NCI-H526 treated with DMSO at 0.1 percent for 48 hours (cell line): ENCODE measurements around the gene SRPRA.
A peak's percentile ranks its signal among the peaks of the same experiment; 100 is the strongest.
"Not testable (repeated sequence)": the region's sequence is repeated elsewhere in the genome, so short reads cannot be mapped to it uniquely, and the experiment has no call there.

Experiments used
- DNase-seq: peaks from one replicate; lab custom pipeline; 2025; lab: John Stamatoyannopoulos, UW

The SRPRA gene, protein sequence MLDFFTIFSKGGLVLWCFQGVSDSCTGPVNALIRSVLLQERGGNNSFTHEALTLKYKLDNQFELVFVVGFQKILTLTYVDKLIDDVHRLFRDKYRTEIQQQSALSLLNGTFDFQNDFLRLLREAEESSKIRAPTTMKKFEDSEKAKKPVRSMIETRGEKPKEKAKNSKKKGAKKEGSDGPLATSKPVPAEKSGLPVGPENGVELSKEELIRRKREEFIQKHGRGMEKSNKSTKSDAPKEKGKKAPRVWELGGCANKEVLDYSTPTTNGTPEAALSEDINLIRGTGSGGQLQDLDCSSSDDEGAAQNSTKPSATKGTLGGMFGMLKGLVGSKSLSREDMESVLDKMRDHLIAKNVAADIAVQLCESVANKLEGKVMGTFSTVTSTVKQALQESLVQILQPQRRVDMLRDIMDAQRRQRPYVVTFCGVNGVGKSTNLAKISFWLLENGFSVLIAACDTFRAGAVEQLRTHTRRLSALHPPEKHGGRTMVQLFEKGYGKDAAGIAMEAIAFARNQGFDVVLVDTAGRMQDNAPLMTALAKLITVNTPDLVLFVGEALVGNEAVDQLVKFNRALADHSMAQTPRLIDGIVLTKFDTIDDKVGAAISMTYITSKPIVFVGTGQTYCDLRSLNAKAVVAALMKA

DNA sequence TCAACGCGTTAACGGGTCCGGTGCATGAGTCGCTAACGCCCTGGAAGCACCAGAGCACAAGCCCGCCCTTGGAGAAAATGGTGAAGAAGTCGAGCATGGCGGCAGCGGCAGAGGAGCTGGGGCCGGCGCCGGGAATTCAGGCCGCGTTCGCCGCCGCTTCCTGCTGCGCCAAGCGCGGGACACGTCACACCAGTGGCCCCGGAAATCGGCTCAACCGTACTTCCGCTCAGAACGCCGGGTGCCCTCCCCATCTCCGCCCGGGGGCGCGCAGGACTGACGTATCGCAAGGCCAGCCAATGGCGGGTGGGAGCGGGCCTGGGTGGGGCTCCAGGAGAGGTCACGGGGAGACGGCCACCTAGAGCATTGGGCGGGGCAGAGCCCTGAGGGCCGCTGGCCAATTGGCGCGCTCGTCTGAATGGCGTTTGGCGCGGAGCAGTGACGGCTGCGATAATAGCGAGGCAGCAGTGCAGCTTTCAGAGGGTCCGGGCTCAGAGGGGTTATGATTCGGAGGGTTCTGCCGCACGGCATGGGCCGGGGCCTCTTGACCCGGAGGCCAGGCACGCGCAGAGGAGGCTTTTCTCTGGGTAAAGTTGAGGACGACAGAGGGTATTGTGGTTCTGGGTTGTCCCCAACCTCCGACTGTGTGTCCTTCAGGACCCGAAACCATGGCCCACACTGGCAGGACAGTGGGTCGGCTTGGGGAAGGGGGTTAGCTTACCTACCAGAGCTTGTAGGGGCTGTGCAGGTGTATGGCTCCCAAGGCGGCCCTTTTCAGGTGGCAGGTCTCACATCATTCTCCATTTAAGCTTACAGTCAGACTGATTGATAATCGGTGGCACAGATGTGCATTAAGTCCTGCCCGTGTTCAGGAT, at the start of gene SRPRA, which contains the start of gene FOXRED1:
TSS of gene SRPRA (minus strand) at position 188 of the 872 bp plus-strand sequence. CDS start at position 97, 91 bp downstream.
TSS of gene FOXRED1 (plus strand) at position 447 of the 872 bp plus-strand sequence. CDS start at position 500, 53 bp downstream.
- DNase-seq, result peak; percentile 100

- no peak for DNase-seq
These were observed 49.3 kb upstream of the SRPRA start for GRCh38 chr11:126317756-126318573.

DNA sequence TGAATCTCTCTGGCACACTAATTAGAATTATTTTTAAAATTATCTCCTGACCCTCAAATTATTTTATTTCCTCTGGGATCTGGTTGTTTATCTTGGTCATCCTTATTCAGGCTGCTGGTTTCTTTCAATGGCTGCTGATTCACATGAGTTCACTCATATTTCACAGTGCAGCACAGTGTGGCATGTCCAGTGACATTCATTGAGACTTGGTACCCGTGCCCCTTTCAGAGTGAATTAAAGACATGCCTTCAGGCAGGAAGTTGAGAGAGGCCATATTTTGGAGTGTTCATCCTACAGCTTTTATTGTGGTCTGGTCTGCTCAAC, 48.7 kb upstream of the SRPRA start:
- DNase-seq, result no peak

- no peak for DNase-seq
These were observed 45.1 kb upstream of the SRPRA start for GRCh38 chr11:126313826-126314225.

DNA sequence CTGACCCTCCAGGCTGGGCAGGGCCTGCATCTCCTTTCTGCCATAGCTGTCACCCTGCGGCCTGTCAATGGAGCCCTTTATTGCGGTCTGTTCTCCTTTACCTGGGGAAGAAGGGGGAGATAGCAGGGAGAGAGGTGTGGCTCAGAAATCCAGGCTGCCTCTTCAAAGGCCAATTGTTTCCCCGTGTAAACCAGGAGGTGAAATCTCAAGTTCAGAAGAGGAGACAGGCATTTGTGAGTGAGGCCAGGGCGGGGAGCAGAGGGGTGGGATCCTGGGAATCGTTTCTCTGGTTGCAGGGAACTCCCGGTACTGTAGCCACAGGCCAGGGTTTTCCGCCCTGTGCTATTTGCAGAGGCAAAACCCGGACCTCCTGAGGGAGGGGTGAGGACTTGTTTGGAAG, 44.3 kb upstream of the SRPRA start:
- peak; percentile 30 for DNase-seq

GRCh38 chr11:126311401-126312291, 43.0 kb upstream of the SRPRA start:
- no peak for DNase-seq

- no peak for DNase-seq
These were observed 42.3 kb upstream of the SRPRA start for GRCh38 chr11:126310992-126311310.

DNA sequence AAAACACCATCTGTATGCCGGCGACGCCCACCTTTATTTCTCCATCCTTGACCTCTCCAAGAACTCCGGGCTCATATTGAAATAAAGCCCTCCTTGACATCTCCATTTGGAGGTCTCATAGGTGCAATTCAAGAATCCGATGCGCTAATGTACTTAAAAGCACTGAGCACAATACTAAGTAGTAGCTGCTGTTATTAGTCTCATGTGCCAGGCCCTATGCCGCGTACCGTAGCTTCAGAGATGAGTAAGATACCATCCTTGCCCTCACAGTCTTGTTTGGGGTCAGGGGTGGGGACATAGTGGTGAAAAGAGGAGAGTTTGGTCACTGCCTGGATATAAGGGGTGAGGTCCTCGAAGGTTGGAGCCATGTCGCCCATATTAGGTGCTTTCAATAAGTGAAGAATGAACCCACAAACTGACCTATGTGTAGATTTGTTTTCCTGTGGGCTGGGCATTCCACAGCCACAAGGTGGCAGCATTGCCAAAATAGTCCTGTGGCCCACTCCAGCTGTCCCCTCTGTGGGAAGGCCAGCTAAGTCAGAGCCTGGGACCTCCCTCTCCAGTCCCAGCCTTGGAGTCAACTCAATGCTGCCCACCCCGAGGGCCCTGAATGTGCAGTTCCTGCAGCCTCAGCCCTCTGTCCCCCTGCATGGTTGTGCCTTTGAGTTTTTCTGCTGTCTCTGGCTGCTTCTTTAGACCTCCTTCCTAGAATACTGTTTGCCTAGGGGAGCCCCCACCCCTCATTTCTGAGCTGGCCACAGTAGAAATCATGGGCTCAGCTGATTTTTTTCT, 41.7 kb upstream of the SRPRA start:
- DNase-seq, result peak; percentile 57

DNA sequence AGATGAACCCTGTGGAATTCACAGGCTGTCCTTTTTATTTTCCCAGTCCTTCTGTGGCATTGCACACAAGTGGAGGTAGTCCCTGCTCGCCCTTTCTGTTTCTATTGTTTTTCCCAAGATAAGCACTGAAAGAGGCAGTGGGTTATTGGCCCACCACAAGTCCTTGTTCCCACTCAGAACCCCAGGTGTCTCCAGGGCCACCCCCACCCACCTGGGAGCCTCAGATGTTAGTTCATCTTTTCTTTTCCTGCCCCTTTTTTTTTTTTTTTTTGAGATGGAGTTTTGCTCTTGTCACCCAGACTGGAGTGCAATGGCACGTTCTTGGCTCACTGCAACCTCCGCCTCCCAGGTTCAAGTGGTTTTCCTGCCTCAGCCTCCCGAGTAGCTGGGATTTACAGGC, 40.1 kb upstream of the SRPRA start:
- not testable (repeated sequence) for DNase-seq

- DNase-seq, result peak; percentile 67
These were observed 39.6 kb upstream of the SRPRA start for GRCh38 chr11:126308271-126308671.

DNA sequence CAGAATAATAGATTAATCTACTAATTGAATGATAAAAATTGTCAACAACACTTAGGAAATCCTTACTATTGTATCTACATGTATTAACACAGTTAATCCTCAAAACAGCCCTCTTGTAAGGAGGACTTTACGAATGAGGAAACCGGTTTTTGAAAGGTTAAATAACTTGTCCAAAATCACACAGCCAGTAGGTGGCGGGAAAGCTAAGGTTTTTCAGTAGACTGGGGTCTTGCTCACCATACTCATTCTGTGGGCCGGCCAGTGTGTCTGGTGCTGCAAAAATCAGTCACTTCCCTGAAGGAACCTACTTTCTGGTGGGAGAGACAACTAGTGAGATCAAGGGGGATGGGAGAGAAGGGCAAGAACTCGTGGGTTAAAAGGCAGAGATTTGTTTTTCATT, 39.0 kb upstream of the SRPRA start:
- DNase-seq, result peak; percentile 54

DNA sequence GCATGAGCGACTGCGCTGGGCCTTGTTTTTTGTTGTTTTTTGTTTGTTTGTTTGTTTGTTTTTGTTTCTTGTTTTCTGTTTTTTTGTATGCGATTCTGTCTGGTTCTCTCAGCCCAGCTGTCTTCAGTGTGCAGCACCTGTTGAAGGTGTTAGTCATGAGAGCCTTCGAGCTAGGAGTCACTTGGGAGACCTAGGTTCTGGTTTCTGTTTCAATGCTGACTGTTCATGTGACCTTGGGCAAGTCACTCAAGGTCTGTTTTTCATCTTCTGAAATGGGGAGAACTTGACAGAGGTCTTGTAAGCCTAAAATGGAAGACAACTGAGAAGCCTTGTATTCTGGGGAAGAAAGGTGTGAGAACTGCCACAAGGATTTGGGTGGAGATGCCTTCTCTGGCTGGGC, 37.0 kb upstream of the SRPRA start:
- DNase-seq, result no peak

- DNase-seq, result no peak
These were observed 35.9 kb upstream of the SRPRA start for GRCh38 chr11:126304457-126305075.

GRCh38 chr11:126303623-126304456, 35.1 kb upstream of the SRPRA start, which contains the start of gene DCPS:
Gene DCPS (plus strand): TSS chr11:126304060. CDS start chr11:126304081, 21 bp downstream.
- DNase-seq, result peak; percentile 100

- no peak for DNase-seq
These were observed 28.3 kb upstream of the SRPRA start for GRCh38 chr11:126297004-126297403.

- DNase-seq, result no peak
These were observed 25.0 kb upstream of the SRPRA start for GRCh38 chr11:126293726-126294125.

- no peak for DNase-seq
These were observed 22.2 kb upstream of the SRPRA start for GRCh38 chr11:126290887-126291286.

DNA sequence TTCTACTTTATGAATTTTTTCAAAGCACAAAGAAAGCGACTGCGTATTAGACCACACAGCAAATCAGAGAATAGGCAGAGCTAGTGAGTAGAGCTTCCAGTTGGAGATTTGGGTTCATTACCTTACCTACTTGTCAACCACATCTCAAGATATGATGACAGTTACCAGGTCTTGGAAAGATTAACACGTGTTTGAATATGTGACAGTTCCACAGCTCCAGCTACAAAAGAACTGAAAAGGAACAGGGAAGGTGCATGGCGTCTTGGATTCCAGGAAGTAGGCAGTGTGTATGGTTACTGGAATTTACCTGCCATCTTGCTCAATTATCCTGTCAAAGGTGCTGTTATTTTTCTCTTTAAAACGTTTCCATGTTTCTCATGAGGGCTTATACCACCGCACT, 19.5 kb upstream of the SRPRA start:
- no peak for DNase-seq
